ENCODE measurements around the gene POLR1A. TPM values are rescaled to one million over a fixed set of nuclear protein-coding genes. Genes with fewer than 3 reads are reported as not detected.

POLR1A gene
- total and polyA plus RNA-seq, 4 experiments from 2014 or later: 0.87 to 25.8 (median 13.5) TPM

- Mint-ChIP-seq H3K27me3 (no peaks in the 10 kb centered on the region), H3K9me3 (no peaks in the 10 kb centered on the region), H3K4me1 (peaks cover 8 to 20% (median 14%) of the 10 kb centered on the region in 4 donors), H3K27ac (peak overlapping the region in 5 of 7 donors; percentile 16 to 82 (median 62)), H3K4me3 (no peak overlapping the region), H3K36me3 (peaks cover 47 to 83% of the 10 kb centered on the region in 2 donors)
- H3K36me3 ChIP-seq (ENCODE audit: insufficient read depth, low read length): peaks cover 55% of the 10 kb centered on the region
- H3K4me3 ChIP-seq (ENCODE audit: low read length in 2 of 2): no peak overlapping the region
- intact Hi-C loops (cut with micrococcal nuclease): no loop called here
- ChIA-PET POLR2A (ENCODE audit: partially characterized antibody) (interaction anchor here (0.7 kb wide), 1 partner anchor 11 kb away, joined by 4 read pairs; no protein-coding TSS in a partner anchor), CTCF (ENCODE audit: partially characterized antibody) (no interaction called here)
- H3K4me1 ChIP-seq (ENCODE audit: insufficient read depth, low read length): no peaks in the 10 kb centered on the region
- no peak overlapping the region for H3K27ac ChIP-seq (ENCODE audit: low read depth, low read length)
- DNase-seq: no peak
- no peaks in the 10 kb centered on the region for H3K27me3 ChIP-seq (ENCODE audit: insufficient read depth, low read length)
- H3K9me3 ChIP-seq (ENCODE audit: control insufficient read depth in 1 of 2, low read length in 2 of 2): no peaks in the 10 kb centered on the region
Observed at GRCh38 chr2:86140969-86141392, 35.3 kb upstream of the POLR1A start.

GRCh38 chr2:86139981-86140380 is 34.3 kb upstream of the POLR1A start:
- peaks cover 8 to 20% (median 14%) of the 10 kb centered on the region in 4 donors for H3K4me1 Mint-ChIP-seq
- peak in 4 of 5 donors; percentile 7 to 30 (median 20) for DNase-seq
- intact Hi-C loops (cut with micrococcal nuclease): no loop called here

GRCh38 chr2:86138736-86139625 is 33.3 kb upstream of the POLR1A start:
- DNase-seq: no peak
- peak overlapping the region in 6 of 7 donors; percentile 27 to 84 (median 70) for H3K27ac Mint-ChIP-seq
- Histone ChIP-seq H3K4me3 (ENCODE audit: low read length in 2 of 2) (no peak overlapping the region), H3K27me3 (ENCODE audit: insufficient read depth, low read length) (no peaks in the 10 kb centered on the region), H3K27ac (ENCODE audit: low read depth, low read length) (no peak overlapping the region), H3K36me3 (ENCODE audit: insufficient read depth, low read length) (peaks cover 55% of the 10 kb centered on the region), H3K4me1 (ENCODE audit: insufficient read depth, low read length) (no peaks in the 10 kb centered on the region), H3K9me3 (ENCODE audit: control insufficient read depth in 1 of 2, low read length in 2 of 2) (no peaks in the 10 kb centered on the region)
- intact Hi-C loops (cut with micrococcal nuclease): no loop called here
- H3K4me1 Mint-ChIP-seq: peaks cover 8 to 20% (median 14%) of the 10 kb centered on the region in 4 donors
- H3K4me3 Mint-ChIP-seq: no peak overlapping the region
- H3K36me3 Mint-ChIP-seq: peaks cover 55 to 87% of the 10 kb centered on the region in 2 donors
- ChIA-PET POLR2A (ENCODE audit: partially characterized antibody) (interaction anchor here (1.4 kb wide), 1 partner anchor 13 kb away, joined by 3 read pairs; no protein-coding TSS in a partner anchor), CTCF (ENCODE audit: partially characterized antibody) (interaction anchor here (1.0 kb wide), 1 partner anchor 84 kb away, joined by 3 read pairs; no protein-coding TSS in a partner anchor)
- no peaks in the 10 kb centered on the region for H3K9me3 Mint-ChIP-seq
- H3K27me3 Mint-ChIP-seq: no peaks in the 10 kb centered on the region

More at GRCh38 chr2:86139981-86140380, 34.3 kb upstream of the POLR1A start:
- POLR2A ChIA-PET (ENCODE audit: partially characterized antibody): no interaction called here
- Histone ChIP-seq H3K36me3 (ENCODE audit: insufficient read depth, low read length) (peaks cover 55% of the 10 kb centered on the region), H3K27me3 (ENCODE audit: insufficient read depth, low read length) (no peaks in the 10 kb centered on the region), H3K9me3 (ENCODE audit: control insufficient read depth in 1 of 2, low read length in 2 of 2) (no peaks in the 10 kb centered on the region), H3K27ac (ENCODE audit: low read depth, low read length) (no peak overlapping the region), H3K4me3 (ENCODE audit: low read length in 2 of 2) (no peak overlapping the region), H3K4me1 (ENCODE audit: insufficient read depth, low read length) (no peaks in the 10 kb centered on the region)
- H3K27ac Mint-ChIP-seq: peak overlapping the region in 4 of 7 donors; percentile 33 to 77 (median 59)
- CTCF ChIA-PET (ENCODE audit: partially characterized antibody): no interaction called here
- H3K4me3 Mint-ChIP-seq: no peak overlapping the region
- H3K9me3 Mint-ChIP-seq: no peaks in the 10 kb centered on the region
- no peaks in the 10 kb centered on the region for H3K27me3 Mint-ChIP-seq
- peaks cover 55 to 87% of the 10 kb centered on the region in 2 donors for H3K36me3 Mint-ChIP-seq

DNA sequence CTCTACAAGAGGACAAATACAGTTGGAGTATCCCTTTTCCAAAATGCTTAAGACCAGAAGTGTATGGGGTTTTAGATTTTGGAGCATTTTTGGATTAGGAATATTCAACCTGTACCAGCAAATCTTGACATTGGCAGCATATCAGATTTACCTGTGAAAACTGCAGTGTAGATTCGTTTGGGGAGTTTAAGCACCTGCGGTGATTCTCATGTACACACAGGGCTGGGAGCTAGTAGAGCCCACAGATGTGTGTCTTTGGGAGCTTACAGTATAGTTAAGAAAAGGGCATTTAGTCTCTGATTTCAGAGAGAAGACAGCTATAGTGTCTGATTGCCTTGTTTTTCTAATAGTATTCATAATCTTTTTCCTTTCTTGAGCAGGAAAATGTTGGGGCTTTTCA is 30.5 kb upstream of the POLR1A start:
- Mint-ChIP-seq H3K27me3 (no peaks in the 10 kb centered on the region), H3K36me3 (peaks cover 61 to 94% of the 10 kb centered on the region in 2 donors), H3K4me1 (peaks cover 8 to 20% (median 14%) of the 10 kb centered on the region in 4 donors), H3K4me3 (no peak overlapping the region), H3K9me3 (no peaks in the 10 kb centered on the region), H3K27ac (peak overlapping the region in 4 of 7 donors; percentile 4 to 64 (median 32))
- H3K27ac ChIP-seq (ENCODE audit: low read depth, low read length): no peak overlapping the region
- no peak for DNase-seq
- intact Hi-C loops (cut with micrococcal nuclease): no loop called here
- H3K4me1 ChIP-seq (ENCODE audit: insufficient read depth, low read length): no peaks in the 10 kb centered on the region
- H3K9me3 ChIP-seq (ENCODE audit: control insufficient read depth in 1 of 2, low read length in 2 of 2): no peaks in the 10 kb centered on the region
- no peak overlapping the region for H3K4me3 ChIP-seq (ENCODE audit: low read length in 2 of 2)
- H3K36me3 ChIP-seq (ENCODE audit: insufficient read depth, low read length): peaks cover 77% of the 10 kb centered on the region
- ChIA-PET CTCF (ENCODE audit: partially characterized antibody) (no interaction called here), POLR2A (ENCODE audit: partially characterized antibody) (interaction anchor here (0.9 kb wide), 1 partner anchor 16 kb away, joined by 3 read pairs; no protein-coding TSS in a partner anchor)
- no peaks in the 10 kb centered on the region for H3K27me3 ChIP-seq (ENCODE audit: insufficient read depth, low read length)

- H3K27ac ChIP-seq (ENCODE audit: low read depth, low read length): no peak overlapping the region
- DNase-seq: no peak
- H3K27ac Mint-ChIP-seq: peak overlapping the region in 5 of 7 donors; percentile 4 to 55 (median 24)
- ChIA-PET POLR2A (ENCODE audit: partially characterized antibody) (interaction anchor here (0.9 kb wide), 1 partner anchor 16 kb away, joined by 3 read pairs; no protein-coding TSS in a partner anchor), CTCF (ENCODE audit: partially characterized antibody) (no interaction called here)
- H3K4me3 ChIP-seq (ENCODE audit: low read length in 2 of 2): no peak overlapping the region
- H3K36me3 ChIP-seq (ENCODE audit: insufficient read depth, low read length): peaks cover 79% of the 10 kb centered on the region
- no peak overlapping the region for H3K4me3 Mint-ChIP-seq
- no peaks in the 10 kb centered on the region for H3K9me3 Mint-ChIP-seq
- H3K27me3 ChIP-seq (ENCODE audit: insufficient read depth, low read length): no peaks in the 10 kb centered on the region
- no peaks in the 10 kb centered on the region for H3K9me3 ChIP-seq (ENCODE audit: control insufficient read depth in 1 of 2, low read length in 2 of 2)
- no peaks in the 10 kb centered on the region for H3K4me1 ChIP-seq (ENCODE audit: insufficient read depth, low read length)
- H3K36me3 Mint-ChIP-seq: peaks cover 64 to 95% of the 10 kb centered on the region in 2 donors
- peaks cover 8 to 20% (median 12%) of the 10 kb centered on the region in 4 donors for H3K4me1 Mint-ChIP-seq
- no peaks in the 10 kb centered on the region for H3K27me3 Mint-ChIP-seq
- intact Hi-C loops (cut with micrococcal nuclease): no loop called here
Observed at GRCh38 chr2:86135653-86136052, 30.0 kb upstream of the POLR1A start.

- no peak for DNase-seq
- Histone ChIP-seq H3K4me3 (ENCODE audit: low read length in 2 of 2) (no peak overlapping the region), H3K27me3 (ENCODE audit: insufficient read depth, low read length) (no peaks in the 10 kb centered on the region), H3K4me1 (ENCODE audit: insufficient read depth, low read length) (no peaks in the 10 kb centered on the region), H3K36me3 (ENCODE audit: insufficient read depth, low read length) (peaks cover 84% of the 10 kb centered on the region), H3K27ac (ENCODE audit: low read depth, low read length) (no peak overlapping the region), H3K9me3 (ENCODE audit: control insufficient read depth in 1 of 2, low read length in 2 of 2) (no peaks in the 10 kb centered on the region)
- peaks cover 4 to 11% (median 6%) of the 10 kb centered on the region in 4 donors for H3K4me1 Mint-ChIP-seq
- no peaks in the 10 kb centered on the region for H3K27me3 Mint-ChIP-seq
- no peaks in the 10 kb centered on the region for H3K9me3 Mint-ChIP-seq
- peak overlapping the region in 1 of 7 donors; percentile 18 for H3K27ac Mint-ChIP-seq
- ChIA-PET CTCF (ENCODE audit: partially characterized antibody) (interaction anchor here (1.0 kb wide), 1 partner anchor 352 kb away, joined by 3 read pairs; no protein-coding TSS in a partner anchor), POLR2A (ENCODE audit: partially characterized antibody) (no interaction called here)
- H3K4me3 Mint-ChIP-seq: no peak overlapping the region
- H3K36me3 Mint-ChIP-seq: peaks cover 68 to 92% of the 10 kb centered on the region in 2 donors
- intact Hi-C loops (cut with micrococcal nuclease): no loop called here
Observed at GRCh38 chr2:86134709-86135108, 29.0 kb upstream of the POLR1A start.

DNA sequence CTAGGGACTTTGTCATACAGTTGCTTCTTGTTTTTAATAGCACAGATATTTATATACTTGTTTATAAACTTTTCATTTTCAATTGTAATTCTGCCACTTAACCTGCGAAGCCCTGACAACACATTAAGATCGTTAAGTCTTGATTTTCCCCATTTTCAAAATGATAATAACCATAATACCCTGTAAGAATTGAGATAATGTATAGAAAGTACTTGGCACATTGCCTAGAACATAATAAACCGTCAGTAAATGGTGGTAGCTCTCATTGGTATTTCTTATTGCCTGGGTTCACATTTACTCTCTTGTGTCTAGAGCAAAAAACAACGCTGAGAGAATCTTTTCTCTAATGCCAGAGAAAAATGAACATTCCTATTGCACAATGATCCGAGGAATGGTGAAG is 19.0 kb upstream of the POLR1A start:
- CTCF ChIA-PET (ENCODE audit: partially characterized antibody): no interaction called here

More for the DNA sequence above, 19.0 kb upstream of the POLR1A start:
- Histone ChIP-seq H3K4me3 (ENCODE audit: low read length in 2 of 2) (no peak overlapping the region), H3K36me3 (ENCODE audit: insufficient read depth, low read length) (peaks cover 96% of the 10 kb centered on the region), H3K9me3 (ENCODE audit: control insufficient read depth in 1 of 2, low read length in 2 of 2) (no peaks in the 10 kb centered on the region), H3K27ac (ENCODE audit: low read depth, low read length) (no peak overlapping the region), H3K27me3 (ENCODE audit: insufficient read depth, low read length) (no peaks in the 10 kb centered on the region), H3K4me1 (ENCODE audit: insufficient read depth, low read length) (no peaks in the 10 kb centered on the region)
- no peaks in the 10 kb centered on the region for H3K27me3 Mint-ChIP-seq
- DNase-seq: no peak
- peaks cover 0 to 2% (median 0%) of the 10 kb centered on the region in 8 donors for H3K9me3 Mint-ChIP-seq
- intact Hi-C loops (cut with micrococcal nuclease): no loop called here
- H3K27ac Mint-ChIP-seq: no peak overlapping the region
- H3K4me1 Mint-ChIP-seq: peaks cover 0 to 2% (median 0%) of the 10 kb centered on the region in 4 donors
- POLR2A ChIA-PET (ENCODE audit: partially characterized antibody): no interaction called here
- peaks cover 64 to 80% of the 10 kb centered on the region in 2 donors for H3K36me3 Mint-ChIP-seq
- no peak overlapping the region for H3K4me3 Mint-ChIP-seq

Measured in CD4-positive, alpha-beta memory T cell (primary cell).